GM21529 (cell line): Measurements from ENCODE around the gene RAB9B.

Experiments used
- ATAC-seq: cut with Tn5 transposase; IDR thresholded peaks from one replicate; pipeline ENCODE4 v1.9.1; 2021; ENCODE audit not compliant: unreplicated experiment

Gene RAB9B

GRCh38 chrX:103773445-103773844 lies 58.6 kb downstream of the RAB9B start:
- no peak for ATAC-seq
